HG02981 (cell line): Measurements from ENCODE around the gene CAPN8.
"Not testable (repeated sequence)": the region's sequence is repeated elsewhere in the genome, so short reads cannot be mapped to it uniquely, and the experiment has no call there.

Experiments
- ATAC-seq: cut with Tn5 transposase; IDR thresholded peaks from one replicate; pipeline ENCODE4 v1.9.1; 2021; ENCODE audit warnings: mild to moderate bottlenecking, moderate library complexity; ENCODE audit not compliant: unreplicated experiment

The CAPN8 gene

DNA sequence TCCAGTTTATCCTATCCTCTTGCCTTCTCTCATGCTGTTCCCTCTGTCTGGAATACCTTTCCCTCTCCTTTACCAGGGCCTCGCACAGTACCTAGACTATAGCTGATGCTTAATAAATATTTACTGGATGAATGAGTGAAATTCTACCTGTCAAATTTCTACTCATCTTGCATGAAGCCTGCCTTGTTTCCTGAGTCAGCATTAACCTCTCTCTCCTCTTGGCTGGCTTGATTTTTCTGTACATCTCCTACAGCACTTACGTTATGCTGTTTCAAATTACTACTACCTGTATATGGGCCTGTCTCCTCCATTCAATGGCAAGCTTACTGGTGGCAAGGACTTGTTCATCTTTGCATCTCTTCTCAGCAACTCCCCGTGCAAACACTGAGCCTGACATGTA lies 130.8 kb downstream of the CAPN8 start:
- no peak for ATAC-seq

DNA sequence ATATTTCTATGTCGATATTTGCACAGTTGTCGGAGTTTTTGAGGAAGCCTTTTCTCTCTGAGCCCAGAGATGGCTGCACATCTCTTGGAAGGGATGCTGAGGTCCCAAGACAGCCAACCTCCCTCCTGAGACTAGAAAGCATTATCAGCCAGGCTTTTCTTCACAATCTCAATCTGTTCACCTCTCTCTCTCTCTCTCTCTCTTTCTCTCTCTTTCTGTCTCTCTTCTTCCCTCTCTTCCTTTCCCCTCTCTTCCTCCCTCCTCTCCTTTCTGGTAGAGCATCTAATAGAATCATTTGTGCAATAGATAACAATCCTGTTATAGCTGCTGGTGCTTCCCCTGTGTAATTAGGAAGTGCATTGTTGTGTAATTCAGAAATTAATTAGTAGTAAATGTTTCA lies 131.8 kb downstream of the CAPN8 start:
- no peak for ATAC-seq

GRCh38 chr1:223531742-223532341 lies 133.7 kb downstream of the CAPN8 start:
- ATAC-seq, result peak; percentile 54

DNA sequence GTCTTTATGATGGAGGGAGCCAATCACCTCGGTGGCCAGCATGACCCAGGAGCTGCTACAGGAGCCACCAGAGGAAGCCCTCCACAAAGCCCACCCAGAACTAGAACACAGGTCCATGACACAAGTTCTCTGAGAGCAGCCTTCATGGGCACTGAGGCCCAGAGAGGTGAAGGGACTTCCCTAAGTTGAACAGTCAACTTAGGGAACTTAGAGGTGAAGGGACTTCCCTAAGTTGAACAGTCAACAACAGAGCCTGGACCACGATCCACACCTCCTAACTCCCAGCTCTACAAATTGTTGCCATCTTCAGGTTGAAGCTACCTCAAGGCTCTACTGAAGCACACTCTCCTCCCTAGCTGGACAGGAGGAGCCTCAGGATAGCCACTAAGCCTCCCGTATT lies 139.5 kb downstream of the CAPN8 start:
- ATAC-seq, result peak; percentile 48

DNA sequence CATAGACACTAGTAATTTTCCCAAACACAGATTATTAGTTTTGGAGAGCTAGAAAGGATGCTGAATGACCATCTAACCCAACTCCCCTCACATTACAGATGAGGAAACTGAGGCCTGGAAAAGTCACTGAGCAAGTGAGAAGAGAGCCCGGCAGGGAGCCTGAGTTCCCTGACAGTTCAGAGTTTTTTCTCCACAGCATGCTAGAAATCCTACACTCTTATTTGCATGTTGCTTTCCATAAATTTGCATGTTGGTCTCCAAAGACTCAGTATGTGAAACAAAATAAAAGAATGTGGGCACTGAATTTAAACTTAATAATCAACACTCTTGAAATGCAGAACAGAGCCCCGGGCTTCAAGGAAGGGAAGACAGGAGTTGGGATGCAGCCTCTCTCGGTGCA lies 140.0 kb downstream of the CAPN8 start:
- no peak for ATAC-seq

DNA sequence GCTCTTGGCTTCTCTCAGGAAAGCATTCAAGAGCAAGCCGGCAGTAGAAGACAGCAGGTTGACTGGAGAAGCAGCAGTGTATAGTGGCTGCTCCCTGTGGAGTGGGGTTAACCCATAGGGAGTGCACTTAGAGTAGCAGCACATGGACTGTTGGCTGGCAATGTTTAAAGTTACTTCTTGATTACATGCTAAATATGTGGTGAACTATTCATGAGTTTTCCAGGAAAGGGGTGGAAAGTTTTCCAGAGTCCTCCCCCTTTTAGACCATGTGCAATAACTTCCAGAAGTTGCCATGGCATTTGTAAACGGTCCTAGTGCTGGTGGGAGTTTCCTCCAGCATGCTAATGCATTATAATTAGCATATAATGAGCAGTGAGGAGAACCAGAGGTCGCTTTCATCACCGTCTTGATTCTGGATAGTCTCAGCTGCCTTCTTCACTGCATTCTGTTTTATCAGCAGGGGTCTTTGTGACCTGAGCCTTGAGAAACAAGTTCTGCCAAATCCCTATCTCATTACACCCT lies 140.5 kb downstream of the CAPN8 start:
- ATAC-seq, result no peak

GRCh38 chr1:223521150-223521549 lies 144.4 kb downstream of the CAPN8 start:
- ATAC-seq, result no peak

DNA sequence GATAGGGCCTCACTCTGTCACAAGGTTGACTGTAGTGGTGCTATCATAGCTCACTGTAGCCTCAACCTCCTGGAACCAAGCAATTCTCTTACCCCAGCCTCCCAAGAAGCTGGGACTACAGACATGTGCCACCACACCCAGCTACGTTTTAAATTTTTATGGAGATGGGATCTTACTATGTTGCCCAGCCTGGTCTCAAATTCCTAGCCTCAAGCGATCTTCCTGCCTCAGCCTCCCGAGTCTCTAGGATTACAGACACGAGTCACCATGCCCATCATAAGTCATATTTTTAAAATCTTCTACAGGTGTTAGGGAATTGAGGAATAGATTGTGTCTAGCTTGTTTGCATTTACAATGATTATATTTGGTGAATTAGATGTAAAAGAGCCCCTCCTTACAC lies 145.3 kb downstream of the CAPN8 start:
- no peak for ATAC-seq

DNA sequence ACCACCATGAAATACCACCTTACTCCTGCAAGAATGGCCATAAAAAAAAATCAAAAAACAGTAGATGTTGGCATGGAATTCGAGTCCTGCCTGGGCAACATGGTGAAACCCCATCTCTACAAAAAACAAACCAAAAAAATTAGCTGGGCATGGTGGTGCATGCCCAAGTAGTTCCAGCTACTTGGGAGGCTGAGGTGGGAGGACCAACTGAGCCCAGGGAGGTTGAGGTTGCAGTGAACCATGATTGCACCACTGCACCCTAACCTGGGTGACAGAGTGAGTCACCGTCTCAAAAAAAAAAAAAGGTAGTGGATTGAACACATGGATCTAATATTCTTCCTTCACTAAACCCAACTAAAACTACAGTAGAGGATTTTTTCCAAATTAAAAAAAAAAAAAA lies 146.4 kb downstream of the CAPN8 start:
- ATAC-seq, result no peak

- not testable (repeated sequence) for ATAC-seq
These were observed 146.9 kb downstream of the CAPN8 start for GRCh38 chr1:223518553-223518952.

DNA sequence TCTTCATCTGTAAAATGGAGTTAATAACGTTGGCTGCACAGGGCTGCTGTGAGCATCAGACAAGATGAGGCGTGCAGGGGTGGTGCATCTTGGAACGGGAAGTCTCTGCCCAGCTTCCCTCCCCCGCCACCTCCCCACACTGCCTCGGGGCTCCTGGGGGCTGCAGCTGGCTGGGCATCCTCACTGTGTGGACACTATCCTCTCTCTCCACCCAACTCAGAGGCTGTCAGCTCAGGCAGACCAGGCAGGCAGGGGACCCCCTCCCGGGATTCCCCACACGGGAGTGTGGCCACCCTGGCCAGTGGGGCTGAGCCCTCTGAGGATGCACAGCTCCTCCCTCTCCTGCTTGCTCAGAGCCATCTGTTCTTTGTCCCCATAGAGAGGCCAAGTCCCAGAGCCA lies 149.6 kb downstream of the CAPN8 start:
- ATAC-seq, result no peak

GRCh38 chr1:223515421-223515820 lies 150.1 kb downstream of the CAPN8 start:
- ATAC-seq, result no peak

DNA sequence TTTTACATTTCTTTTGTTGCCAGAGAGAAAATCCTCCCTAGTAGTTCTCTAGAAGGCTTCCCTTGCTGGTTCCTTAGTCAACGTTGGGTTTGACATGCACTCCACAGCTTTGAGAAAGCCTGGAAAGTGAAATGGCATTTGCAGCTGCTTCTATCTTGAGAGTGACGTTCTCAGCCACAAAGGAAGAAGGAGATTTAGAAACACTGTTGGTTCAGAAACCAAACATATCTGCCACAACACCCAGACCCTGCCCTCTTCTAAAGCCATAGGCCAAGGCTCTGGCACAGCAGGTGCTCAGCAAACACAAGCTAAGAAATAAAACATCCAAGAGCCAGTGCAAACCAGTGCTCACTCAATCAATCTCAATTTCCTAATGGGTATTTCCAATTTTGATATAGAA lies 150.9 kb downstream of the CAPN8 start:
- ATAC-seq, result no peak

DNA sequence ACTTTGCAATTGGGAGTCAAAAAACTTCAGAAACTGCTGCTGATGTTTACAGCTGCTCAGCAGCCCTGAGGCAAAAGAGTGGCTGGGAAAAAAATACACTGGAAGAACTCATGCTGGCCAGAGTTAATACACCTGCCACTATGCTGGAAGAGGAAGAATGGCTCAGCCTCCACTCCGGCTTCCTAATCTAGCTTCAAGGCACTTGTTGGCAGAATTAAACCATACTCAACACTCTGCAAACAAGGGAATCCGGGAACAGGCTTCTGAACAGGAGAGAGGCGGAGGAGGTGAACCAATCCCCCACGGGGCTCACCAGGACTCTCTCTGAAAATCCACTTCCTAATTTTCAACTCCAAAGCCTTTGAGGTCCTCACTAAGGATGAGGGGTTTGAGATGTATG lies 152.2 kb downstream of the CAPN8 start:
- no peak for ATAC-seq

- no peak for ATAC-seq
These were observed 153.4 kb downstream of the CAPN8 start for GRCh38 chr1:223512057-223512456.

- no peak for ATAC-seq
These were observed 156.7 kb downstream of the CAPN8 start for GRCh38 chr1:223508796-223509195.

DNA sequence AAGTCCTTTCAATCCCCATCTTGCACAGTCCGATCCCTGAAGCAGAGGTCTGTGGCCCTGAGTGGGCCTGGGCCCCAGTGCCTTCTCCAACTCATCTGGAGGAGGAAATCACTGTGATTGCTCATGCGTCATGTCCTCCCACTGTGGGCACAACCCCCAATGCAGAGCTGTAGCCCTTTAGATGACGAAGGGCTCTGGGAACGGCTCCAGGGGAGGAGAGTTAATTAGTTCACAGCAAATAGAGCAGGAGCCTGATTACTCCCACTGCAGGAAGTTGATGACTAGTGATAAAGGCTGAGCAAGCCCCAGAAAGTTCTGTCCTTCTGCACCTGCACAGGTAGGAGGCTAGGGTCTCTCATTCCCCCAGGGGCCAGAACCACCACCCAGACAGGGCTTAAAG lies 160.8 kb downstream of the CAPN8 start:
- no peak for ATAC-seq

- ATAC-seq, result no peak
These were observed 162.2 kb downstream of the CAPN8 start for GRCh38 chr1:223503348-223503747.

- ATAC-seq, result no peak
These were observed 164.7 kb downstream of the CAPN8 start for GRCh38 chr1:223500560-223501425.

DNA sequence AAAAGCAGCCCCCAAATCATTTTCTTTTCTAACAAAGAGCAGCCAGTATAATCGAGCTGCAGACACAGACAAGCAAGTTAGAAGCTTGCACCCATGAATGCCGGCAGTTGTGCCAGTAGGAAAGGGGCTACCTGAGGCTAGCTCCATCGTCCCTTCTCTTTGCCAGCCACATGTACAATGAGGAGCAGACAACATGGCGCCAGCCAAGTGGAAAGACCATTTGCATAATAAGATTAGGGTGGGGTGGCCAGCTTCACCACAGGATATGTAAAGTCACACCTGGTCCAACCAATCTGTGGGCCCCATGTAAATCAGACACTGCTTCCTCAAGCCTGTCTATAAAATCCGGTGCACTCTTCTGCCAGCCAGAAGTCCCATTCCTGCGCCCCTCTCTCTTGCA lies 168.6 kb downstream of the CAPN8 start:
- ATAC-seq, result no peak

- ATAC-seq, result no peak
These were observed 170.4 kb downstream of the CAPN8 start for GRCh38 chr1:223494926-223495645.

DNA sequence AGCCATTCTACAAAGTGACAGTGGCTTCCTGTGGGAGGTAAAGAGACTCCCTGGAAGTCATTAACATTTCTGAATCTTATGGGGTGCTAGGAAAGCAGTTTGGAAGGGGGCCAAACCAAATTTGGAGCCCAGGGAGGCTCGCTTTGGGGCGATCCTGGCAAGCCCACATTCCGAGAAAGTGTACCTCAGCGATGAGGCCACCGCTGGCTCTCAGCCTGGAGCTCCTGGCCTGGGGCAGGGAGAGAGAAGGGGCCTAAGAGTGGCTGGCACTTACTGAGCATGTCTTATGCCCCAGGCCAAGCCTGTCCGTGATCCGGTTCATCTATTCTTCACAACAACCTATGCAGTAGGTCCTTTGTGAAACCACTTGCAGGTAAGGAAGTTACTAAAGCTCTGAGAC lies 173.5 kb downstream of the CAPN8 start:
- no peak for ATAC-seq
